ENCODE measurements around the gene ABCC2.
"Not testable (repeated sequence)": the region's sequence is repeated elsewhere in the genome, so short reads cannot be mapped to it uniquely, and the experiment has no call there.

The ABCC2 gene

DNA sequence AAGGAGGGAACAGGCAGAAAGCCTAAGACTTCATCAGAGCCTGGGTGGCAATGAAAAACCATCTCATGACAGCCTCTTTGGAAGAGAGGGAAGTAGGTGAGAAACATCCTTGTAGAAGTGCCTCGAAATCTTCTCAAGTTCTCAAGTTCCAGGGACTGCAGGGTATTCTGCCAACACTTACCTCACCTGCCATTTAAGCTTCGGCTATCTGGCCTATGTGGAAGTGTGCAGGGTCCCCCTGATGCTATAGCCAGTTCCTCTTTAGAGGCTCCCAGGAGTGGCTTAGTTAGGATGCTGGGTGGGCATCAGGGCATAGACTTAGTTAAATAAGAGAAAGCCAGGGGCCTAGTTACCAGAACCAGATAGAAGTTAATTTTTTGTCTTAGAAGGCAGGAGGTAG lies 27.0 kb downstream of the ABCC2 start:
- no peak for DNase-seq (ENCODE audit: low read depth)

DNA sequence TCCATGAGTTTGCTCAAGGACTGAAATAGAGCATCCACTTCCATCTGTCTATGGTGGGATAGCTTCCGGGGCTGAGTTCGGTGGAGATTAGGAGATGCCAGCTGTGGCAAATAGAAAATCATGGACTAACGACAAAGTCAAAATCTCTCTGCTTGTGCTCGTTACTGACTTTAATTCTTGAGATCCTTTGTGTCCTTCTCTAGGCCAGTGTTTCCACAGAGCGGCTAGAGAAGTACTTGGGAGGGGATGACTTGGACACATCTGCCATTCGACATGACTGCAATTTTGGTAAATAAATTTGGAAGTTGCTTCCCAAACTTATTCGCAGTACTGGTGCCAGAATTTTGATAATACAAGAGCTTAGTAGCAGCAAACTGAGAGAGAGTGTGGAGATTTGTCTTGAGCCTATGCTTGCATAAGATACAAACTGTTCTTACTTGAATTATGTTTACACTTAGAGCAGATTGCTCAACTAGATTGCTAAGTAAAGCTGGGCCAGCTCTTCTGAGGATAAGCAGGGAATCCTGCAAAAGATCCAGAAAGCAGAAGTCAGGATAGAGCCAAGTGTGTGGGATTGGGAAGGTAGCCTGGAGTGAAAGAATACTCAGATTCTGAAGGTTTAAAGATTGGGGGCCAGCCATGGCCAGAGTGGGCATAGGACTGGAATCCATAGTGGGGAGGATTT lies 27.6 kb downstream of the ABCC2 start:
- no peak for DNase-seq (ENCODE audit: low read depth)

DNA sequence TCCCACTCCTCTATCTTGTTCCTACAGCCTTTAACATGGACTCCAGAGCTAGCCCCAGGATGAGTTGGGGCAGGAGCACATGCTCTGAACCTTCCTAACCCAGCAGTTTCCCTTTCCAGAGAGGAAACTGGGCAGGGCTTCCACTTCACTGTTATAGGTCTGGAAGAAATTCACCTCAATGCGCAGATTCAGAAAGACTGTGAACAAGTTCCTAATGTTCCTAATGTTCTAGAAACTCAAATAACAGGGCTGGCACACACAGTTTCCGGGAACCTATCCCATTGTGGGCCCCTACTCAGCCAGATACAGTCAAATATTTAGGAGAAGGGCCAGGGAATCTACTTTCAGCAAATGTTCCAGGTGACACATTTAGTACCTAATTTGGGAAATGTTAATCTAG lies 29.7 kb downstream of the ABCC2 start:
- no peak for DNase-seq (ENCODE audit: low read depth)

DNA sequence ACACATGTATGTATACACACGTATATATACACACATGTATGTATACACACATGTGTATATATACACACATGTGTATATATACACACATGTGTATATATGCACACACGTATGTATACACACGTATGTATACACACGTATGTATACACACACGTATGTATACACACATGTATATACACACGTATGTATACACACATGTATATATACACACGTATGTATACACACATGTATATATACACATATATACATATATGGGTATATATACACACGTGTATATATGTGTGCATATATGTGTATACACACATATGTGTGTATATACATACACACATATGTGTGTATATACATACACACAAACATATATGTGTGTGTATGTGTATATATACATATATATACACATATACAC lies 31.7 kb downstream of the ABCC2 start:
- no peak for DNase-seq (ENCODE audit: low read depth)

DNA sequence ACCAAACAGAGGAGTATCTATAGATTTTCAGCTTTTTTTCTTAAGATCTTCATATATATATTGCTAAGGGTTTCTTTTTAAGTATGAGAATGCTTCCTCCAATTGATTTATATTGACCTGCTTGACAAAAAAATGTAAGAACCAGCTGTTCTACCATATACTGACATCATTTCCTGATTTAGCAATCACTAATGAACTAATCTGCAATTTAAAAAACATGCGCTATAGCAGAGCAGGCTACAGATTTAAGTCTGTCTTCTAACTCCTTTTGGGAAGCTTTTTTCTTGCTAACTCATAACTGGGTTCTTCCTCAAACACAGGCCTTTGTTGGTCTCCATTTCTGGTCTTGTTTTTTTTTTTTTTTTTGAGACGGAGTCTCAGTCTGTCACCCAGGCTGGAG lies 33.2 kb downstream of the ABCC2 start:
- DNase-seq (ENCODE audit: low read depth) = no peak

DNA sequence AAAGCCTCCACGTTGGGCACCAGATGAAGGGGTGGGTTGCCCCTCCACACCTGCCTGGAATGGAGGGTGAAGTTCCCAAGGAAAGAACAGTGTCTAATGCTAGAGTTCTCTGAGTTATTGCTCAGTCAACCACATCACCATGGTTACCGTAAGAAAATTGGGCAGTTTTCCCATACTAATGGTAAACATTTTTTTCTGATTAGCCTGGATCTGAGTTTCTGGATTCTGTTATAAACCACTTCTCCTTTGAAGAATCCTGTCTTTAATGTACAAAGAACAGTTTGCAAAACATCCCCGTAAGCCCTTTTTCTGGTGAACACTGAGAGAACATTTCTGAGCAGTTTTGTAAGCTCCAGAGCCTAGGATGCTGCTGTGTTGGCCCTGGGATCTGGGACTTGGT lies 45.5 kb downstream of the ABCC2 start:
- peak; percentile 72 for DNase-seq (ENCODE audit: low read depth)

DNA sequence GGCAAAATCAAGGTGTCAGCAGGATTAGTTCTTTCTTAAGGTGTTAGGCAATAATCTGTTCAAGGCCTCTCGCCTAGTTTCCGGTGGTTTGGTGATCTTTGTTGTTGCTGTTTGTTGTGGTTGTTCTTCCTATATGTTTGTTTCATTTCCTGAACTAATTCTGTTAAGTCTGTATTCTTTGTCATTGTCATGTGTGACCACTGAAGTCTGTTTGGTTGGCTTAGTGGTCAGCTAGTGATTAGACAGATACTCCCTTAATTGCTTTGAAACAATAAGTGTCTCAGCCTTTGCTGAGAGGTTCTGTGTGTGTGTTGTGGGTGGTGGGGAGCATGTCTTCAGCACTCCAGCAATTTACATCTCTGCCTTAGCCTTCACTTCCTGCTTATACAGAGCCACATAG lies 46.0 kb downstream of the ABCC2 start:
- no peak for DNase-seq (ENCODE audit: low read depth)

DNA sequence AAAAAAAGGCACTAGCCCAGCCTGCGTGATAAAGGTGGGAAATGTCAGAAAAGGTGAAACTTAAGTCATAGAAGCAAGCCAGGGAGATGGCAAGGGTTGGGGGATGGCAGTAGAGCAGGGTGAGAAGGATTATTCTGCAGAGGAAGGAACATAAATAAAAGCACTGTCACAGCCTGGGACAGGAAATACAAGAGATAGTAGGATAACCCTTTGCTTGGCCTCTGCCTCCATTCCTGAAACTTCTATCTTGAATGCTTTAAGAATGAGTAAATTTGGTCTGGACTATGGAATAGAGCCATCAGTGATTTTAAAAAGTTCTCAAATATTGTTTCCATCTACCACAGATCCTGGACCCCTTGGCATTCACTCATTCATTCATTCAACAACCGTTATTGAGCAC lies 50.0 kb downstream of the ABCC2 start:
- DNase-seq (ENCODE audit: low read depth) = no peak

DNA sequence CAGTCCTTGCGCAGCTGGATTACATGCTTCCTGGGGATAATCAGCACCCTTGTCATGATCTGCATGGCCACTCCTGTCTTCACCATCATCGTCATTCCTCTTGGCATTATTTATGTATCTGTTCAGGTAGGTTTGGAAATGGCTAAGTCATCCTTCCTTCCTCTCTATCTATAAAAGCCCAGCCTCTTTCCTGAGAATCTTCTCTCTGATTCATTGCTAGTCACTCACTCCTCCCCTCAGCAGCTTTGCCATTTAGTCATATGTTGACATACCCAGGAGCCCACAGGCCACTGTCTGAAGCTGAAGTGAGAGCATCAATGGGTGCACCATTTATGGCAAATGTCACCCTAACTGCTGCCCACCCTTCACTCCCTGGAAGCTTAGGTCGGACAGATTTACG lies 52.0 kb downstream of the ABCC2 start:
- DNase-seq (ENCODE audit: low read depth) = peak; percentile 96

DNA sequence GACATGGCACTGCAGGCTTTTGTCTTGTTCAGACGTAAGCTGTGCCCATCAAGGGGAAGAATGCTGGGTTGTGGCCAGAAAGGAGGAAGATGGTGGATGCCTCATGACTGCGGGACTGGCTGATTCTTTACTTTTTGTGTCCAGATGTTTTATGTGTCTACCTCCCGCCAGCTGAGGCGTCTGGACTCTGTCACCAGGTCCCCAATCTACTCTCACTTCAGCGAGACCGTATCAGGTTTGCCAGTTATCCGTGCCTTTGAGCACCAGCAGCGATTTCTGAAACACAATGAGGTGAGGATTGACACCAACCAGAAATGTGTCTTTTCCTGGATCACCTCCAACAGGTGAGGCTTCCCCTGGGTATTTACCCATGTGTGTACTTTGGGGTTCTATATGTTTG lies 53.5 kb downstream of the ABCC2 start:
- DNase-seq (ENCODE audit: low read depth) = no peak

DNA sequence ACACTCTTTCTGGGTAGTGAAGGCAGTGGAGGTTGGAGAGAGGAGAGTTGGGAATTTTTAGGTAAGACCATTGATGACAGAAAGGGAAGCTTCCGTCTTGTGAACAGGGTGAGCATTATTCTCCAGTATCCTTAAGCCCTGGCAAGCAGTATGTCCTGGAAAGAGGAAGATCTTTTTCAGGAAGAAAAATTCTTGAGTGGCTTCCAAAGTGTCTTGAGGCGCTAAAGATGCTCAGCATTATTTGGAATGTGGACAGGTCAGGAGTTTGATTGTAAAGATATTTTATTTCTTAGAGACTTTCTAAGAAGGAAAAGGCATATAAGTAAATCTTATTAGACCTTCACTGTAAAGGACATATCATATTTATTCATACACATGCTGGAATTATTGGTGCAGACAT lies 54.3 kb downstream of the ABCC2 start:
- no peak for DNase-seq (ENCODE audit: low read depth)

DNA sequence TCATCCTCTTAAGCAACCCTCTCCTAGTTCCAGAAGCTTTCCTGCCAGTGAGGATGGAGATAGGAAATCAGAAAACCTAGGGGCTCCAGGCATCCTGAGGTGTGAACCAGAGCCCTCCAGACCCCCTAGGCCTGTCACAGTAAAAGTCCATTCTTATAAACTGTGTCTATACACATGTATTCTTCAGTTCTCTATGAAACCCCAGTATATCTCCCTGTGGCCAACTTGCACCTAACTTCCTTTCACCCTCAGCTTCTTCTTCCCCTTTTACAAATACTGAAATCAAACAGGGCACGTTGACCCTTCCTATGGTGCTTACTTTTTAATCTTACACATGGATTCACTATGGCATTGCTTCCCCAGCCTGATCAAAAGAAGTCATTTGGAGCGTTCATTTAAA lies 58.4 kb downstream of the ABCC2 start:
- DNase-seq (ENCODE audit: low read depth) = not testable (repeated sequence)

DNA sequence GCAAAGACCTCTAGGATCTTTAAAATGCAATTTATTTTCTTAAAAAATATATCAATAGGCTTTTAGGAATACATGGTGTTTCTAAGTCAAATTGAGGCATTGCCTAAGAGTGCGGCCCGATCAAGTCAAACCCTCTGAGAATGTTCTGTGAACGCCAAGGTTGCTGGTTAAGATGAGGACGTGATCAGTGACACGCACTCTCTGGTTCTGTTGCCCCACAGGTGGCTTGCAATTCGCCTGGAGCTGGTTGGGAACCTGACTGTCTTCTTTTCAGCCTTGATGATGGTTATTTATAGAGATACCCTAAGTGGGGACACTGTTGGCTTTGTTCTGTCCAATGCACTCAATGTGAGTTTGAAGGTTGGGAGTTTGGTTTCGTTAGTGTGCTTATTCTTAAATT lies 59.3 kb downstream of the ABCC2 start:
- DNase-seq (ENCODE audit: low read depth) = no peak

DNA sequence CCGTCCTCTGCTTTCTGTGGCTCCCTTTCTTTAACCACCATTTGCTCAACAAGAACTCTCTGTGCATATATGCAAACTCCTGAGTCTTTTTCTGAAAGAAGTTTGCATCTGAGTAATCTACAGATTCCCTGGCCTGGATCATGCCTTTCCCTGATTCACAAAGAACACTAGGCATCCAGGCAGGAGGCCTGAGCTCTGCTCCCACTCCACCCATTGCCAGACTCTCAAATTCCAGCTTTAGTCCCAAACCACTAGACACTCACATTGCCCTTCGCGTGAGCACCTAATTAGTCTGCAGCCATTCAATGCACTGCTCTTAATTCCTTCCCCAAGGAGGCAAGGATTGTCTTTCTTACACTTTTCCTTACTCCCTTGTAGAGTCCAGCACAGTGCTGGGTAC lies 60.9 kb downstream of the ABCC2 start:
- DNase-seq (ENCODE audit: low read depth) = no peak

DNA sequence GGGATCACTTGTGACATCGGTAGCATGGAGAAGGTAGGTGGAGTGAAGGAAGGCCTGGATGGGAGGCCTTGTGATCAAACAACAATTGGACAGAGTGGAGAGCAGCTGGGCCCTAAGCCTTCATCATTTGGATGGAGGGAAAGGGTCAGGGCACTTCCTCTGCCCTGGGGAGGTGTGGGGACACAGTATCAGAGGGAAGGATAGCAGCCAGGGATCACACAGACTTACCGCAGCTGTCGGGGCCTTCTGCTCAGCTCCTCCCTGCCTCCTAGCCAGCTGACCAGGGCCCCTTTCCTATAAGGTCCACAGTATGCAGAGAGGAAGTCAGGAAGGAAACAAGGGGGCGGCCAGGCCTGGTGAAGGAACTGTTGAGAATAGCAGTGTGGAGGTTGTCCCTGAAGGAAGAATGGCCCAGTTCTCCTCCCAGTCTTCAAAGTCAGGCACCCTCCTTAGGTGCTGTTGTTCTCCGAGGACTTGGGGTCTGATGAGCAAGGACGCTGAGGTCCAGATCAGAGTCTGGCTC lies 62.1 kb downstream of the ABCC2 start:
- no peak for DNase-seq (ENCODE audit: low read depth)

DNA sequence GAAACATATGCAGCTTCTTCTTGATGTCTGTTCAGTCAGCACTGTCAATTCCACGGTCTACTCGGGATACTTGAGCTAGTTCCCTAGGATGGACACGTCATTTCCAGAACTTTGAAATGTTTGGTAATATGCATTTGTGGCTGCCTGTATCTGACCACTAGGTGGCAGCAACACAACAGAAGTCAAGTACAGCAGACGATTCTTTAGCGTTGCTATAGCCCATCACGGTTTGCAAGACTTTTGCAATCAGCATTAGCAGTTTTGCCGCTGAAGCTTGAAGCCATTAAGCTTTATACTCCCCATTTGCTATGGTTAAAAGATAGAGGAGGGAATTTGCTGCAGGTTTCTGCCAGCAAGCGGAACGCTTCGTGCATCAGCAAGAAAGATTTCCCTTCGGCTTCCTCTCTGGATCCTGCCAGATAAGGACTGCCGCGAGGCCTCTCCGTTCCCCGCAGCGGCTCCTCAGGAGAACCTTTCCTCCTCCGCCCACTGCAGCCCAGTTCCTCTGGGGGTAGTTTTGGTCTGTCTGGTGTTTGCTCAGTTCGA lies 63.5 kb downstream of the ABCC2 start:
- DNase-seq (ENCODE audit: low read depth) = peak; percentile 94

DNA sequence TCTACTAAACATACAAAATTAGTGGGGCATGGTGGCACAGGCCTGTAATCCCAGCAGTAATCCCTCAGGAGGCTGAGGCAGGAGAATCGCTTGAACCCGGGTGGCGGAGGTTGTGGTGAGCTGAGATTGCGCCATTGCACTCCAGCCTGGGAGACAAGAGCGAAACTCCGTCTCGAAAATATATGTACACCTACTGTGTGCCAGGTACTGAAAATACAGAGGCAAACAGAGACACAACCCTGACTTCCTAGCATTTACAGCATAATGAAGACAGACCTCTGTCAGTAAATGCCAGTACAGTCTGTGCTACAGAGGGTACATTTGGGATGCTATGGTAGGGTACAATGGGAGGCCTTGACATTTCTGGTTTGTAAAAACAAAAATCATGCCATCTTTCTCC lies 66.6 kb downstream of the ABCC2 start:
- no peak for DNase-seq (ENCODE audit: low read depth)

DNA sequence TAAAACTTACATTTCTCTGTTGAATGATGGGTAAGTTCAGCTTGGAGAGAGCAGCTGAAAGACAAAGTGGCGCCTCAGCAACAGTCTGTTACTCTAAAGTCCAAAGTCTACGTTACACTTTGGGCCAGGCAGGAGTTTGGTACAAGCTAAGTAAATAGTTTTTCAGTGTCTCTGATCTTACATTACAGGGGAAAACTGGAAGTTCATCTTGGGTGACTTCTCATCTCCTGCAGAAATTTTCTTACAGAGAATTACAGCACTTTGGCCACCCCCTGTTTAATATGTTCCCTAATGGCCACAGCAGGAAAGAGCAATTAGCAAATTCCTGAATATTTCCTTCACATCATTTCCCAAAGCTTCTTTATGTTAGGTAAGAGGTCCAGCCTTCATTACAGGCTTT lies 67.1 kb downstream of the ABCC2 start:
- no peak for DNase-seq (ENCODE audit: low read depth)

DNA sequence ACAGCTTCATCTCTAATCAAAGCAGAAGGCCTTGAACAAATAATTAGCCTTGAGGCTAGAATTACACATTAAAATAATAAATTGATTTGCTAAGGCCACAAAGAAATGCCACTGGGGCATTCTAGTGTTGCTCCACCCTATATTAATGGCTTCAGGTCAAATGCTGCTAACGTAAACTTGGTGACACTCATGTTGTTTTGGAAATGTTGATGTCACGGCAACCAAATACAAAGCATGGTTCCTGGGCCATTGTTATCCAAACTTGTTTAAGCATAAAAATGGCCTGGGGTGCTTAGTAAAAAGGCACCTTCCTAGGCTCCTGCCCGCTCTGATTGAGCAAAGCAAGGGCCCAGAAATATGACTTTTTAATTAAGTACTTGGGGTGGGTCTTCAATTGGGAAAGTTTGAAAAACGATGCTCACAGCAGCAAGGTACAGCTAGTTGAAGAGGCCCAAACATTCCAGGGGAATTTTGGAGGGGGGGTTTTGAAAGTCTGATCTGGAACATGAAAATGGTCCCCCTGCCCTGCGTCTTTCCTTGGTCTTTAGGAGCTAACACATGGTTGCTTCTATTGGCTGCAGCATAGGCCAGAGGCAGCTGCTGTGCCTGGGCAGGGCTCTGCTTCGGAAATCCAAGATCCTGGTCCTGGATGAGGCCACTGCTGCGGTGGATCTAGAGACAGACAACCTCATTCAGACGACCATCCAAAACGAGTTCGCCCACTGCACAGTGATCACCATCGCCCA lies 67.8 kb downstream of the ABCC2 start:
- DNase-seq (ENCODE audit: low read depth) = no peak

DNA sequence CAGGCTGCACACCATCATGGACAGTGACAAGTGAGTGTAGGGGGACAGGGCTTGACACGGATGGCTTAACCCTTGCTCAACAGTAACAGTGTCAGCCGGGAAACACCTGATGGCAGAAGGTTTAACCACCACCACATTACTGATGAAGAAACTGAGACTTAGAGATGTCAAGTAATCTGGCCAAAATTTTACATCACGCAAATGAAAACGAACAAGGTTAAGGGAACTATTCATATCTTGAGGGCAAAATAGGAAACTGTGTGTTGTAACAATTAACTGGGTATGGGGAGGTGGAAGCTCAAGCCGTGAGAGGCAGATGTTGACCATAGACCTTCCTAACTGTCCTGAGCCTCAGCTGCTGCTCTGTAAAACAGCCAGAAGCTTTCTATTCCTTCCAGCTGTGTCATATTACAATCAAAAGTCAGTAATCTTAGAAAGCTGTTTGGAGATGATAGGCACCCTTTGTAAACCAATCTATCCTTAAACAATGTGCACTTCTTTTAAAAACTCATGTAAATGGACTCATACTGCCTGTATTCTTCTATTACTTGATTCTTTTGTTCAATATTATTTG lies 68.4 kb downstream of the ABCC2 start:
- DNase-seq (ENCODE audit: low read depth) = no peak

DNA sequence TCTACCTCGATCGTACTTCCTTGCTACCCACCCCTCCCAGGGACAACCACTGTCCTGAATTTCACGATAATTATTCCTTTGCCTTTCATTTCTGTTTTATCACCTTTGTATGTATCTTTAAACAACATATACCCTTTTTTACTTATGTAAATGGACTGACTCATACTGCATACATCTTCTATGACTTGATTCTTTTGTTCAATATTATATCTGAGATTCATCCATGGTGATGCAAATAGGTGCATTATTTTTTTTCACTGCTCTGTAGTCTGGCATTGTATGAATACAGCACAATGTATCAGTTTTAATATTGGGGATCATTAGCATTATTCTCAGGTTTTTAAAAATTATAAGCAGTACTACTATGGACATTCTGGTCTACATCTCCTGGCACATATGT lies 69.4 kb downstream of the ABCC2 start:
- DNase-seq (ENCODE audit: low read depth) = no peak

DNA sequence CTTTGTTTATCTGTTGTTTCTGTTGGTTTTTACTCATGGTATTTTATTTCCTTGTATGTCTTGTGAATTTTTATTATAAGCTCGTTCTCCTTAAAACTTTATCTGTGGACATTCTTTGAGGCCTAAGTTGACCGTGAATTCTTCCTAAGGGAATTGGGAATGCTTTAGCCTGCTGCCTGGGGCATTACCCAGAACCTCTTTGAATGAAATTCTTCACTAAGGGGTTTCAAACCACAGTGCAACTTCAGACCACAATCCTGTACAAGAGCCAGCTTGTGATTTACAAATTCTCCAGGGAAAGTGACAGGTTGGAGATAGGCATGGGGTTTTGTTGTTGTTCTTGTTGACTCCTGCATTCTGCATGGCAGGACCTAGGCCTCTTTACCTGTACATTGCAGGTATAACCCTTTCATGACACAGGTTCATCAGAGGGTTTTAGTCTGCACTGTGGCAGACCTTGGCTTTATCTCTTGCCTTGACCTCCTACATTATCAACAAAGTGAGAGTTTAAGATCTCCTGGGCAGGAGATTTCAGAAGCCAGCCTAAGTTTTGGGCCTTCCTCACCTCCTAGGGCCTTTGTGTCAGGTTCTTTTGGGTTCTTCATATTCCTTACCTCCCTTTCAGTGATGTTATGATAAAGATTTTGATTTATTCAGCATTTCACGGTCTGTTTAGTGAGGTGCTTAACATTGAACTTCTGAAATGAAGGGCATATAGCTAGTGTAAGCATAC lies 70.2 kb downstream of the ABCC2 start:
- DNase-seq (ENCODE audit: low read depth) = no peak
